B cell (primary cell): Measurements from ENCODE around the gene PHYHIPL. TPM values are rescaled to one million over a fixed set of nuclear protein-coding genes. Genes with fewer than 3 reads are reported as not detected.

Source experiments
- ATAC-seq: fragments of 200-7000 bp; cut with Tn5 transposase; one replicate; pipeline ENCODE4 v1.10.0; 2021; ENCODE audit warnings: low read depth, mild to moderate bottlenecking, moderate number of reproducible peaks, moderate library complexity
- CTCF ChIA-PET: fragments of 350-600 bp; sonication (Branson Sonifier 250); formaldehyde crosslinking; loops from one replicate; lab custom pipeline; 2021; ENCODE audit warnings: antibody characterized with exemption, inconsistent platforms; lab: Charles Lee
- POLR2A ChIA-PET: fragments of 350-600 bp; sonication (Branson Sonifier 250); formaldehyde crosslinking; loops from one replicate; lab custom pipeline; 2021; ENCODE audit warnings: antibody characterized with exemption; lab: Charles Lee
- DNase-seq: peaks from one replicate; pipeline ENCODE4 v3.0.0; 2013
- H2AFZ ChIP-seq: 2 replicates; pipeline ENCODE4 v1.6.1; 2012; ENCODE audit warnings: mild to moderate bottlenecking, low read depth, low read length; ENCODE audit not compliant: insufficient read depth, poor library complexity, severe bottlenecking
- H3K27ac ChIP-seq, 2 donors: 1 replicate in 1 of 2; 2 replicates in 1 of 2; pipeline ENCODE4 v1.5.1; 2012 to 2013; ENCODE audit warnings: low read length in 2 of 2, mild to moderate bottlenecking in 2 of 2, moderate library complexity in 1 of 2
- H3K27me3 ChIP-seq, 4 experiments: fragments of 200-600 bp in 1 of 4; sonication (generic) in 1 of 4; replicated peaks in 1 of 4; 1 replicate in 2 of 4; 2 replicates in 2 of 4; pipeline versions ENCODE4 v1.6.1 to v1.7.0; 2013 to 2016; ENCODE audit warnings: low read length in 3 of 4, mild to moderate bottlenecking in 2 of 4, mixed read lengths in 1 of 4, moderate library complexity in 1 of 4; ENCODE audit not compliant: insufficient read depth in 4 of 4, control insufficient read depth in 3 of 4; ENCODE audit errors: control extremely low read depth in 1 of 4
- H3K36me3 ChIP-seq, 2 experiments: replicated peaks in 1 of 2; 1 replicate in 1 of 2; 2 replicates in 1 of 2; pipeline versions ENCODE4 v1.6.1 to v1.7.1; 2013; ENCODE audit warnings: low read length in 1 of 2; ENCODE audit not compliant: insufficient read depth in 2 of 2, control insufficient read depth in 1 of 2; ENCODE audit errors: control extremely low read depth in 1 of 2, extremely low read depth in 1 of 2
- H3K4me1 ChIP-seq, 2 donors: fragments of 200-600 bp in 1 of 2; sonication (generic) in 1 of 2; 1 replicate in 1 of 2; 2 replicates in 1 of 2; pipeline versions ENCODE4 v1.5.1 to v1.6.1; 2013 to 2017; ENCODE audit warnings: low read length in 2 of 2; ENCODE audit not compliant: control insufficient read depth in 2 of 2, insufficient read depth in 2 of 2
- H3K4me2 ChIP-seq: replicated peaks from 2 replicates; pipeline ENCODE3; 2012; ENCODE audit warnings: mild to moderate bottlenecking, low read depth, low read length; ENCODE audit not compliant: poor library complexity, severe bottlenecking
- H3K4me3 ChIP-seq, 5 experiments: fragments of 200-600 bp in 1 of 5; sonication (generic) in 1 of 5; 1 replicate in 3 of 5; 2 replicates in 2 of 5; pipeline versions ENCODE4 v1.5.1 to v1.7.0; 2011 to 2016; ENCODE audit warnings: low read length in 4 of 5, mild to moderate bottlenecking in 4 of 5, low read depth in 2 of 5, control low read depth in 1 of 5, moderate library complexity in 1 of 5; ENCODE audit not compliant: insufficient read depth in 1 of 5; ENCODE audit errors: control extremely low read depth in 1 of 5, extremely low read depth in 1 of 5
- H3K79me2 ChIP-seq: fragments of 200-600 bp; sonication (generic); one replicate; pipeline ENCODE4 v1.6.0; 2016; ENCODE audit warnings: low read length; ENCODE audit not compliant: control insufficient read depth, insufficient read depth
- H3K9ac ChIP-seq: fragments of 200-600 bp; sonication (generic); 2 replicates; pipeline ENCODE4 v1.6.1; 2017; ENCODE audit warnings: mild to moderate bottlenecking, low read length, moderate library complexity
- H3K9me3 ChIP-seq, 3 donors: one replicate each; pipeline versions ENCODE4 v1.6.1 to v1.7.1; 2013; ENCODE audit warnings: low read length in 2 of 3; ENCODE audit not compliant: control insufficient read depth in 2 of 3, insufficient read depth in 1 of 3; ENCODE audit errors: control extremely low read depth in 1 of 3
- H4K20me1 ChIP-seq: 2 replicates; pipeline ENCODE4 v1.6.0; 2012; ENCODE audit warnings: mild to moderate bottlenecking, low read length; ENCODE audit not compliant: insufficient read depth, control insufficient read depth, poor library complexity, severe bottlenecking
- H3K27ac Mint-ChIP-seq: one replicate; pipeline ENCODE4 v1.8.0; 2021; ENCODE audit warnings: mixed read lengths
- H3K27me3 Mint-ChIP-seq: one replicate; pipeline ENCODE4 v1.8.0; 2021; ENCODE audit warnings: mixed read lengths
- H3K4me1 Mint-ChIP-seq: one replicate; pipeline ENCODE4 v1.8.0; 2021; ENCODE audit warnings: mixed read lengths
- H3K4me3 Mint-ChIP-seq: one replicate; pipeline ENCODE4 v1.8.0; 2021; ENCODE audit warnings: mixed read lengths
- H3K9me3 Mint-ChIP-seq: one replicate; pipeline ENCODE4 v1.8.0; 2022; ENCODE audit warnings: mixed read lengths; ENCODE audit not compliant: insufficient read depth
- CTCF ChIP-seq: fragments of 200-600 bp; IDR thresholded peaks from one replicate; pipeline ENCODE4 v1.8.0; 2022; ENCODE audit warnings: antibody characterized with exemption, mild to moderate bottlenecking
- EZH2 ChIP-seq: IDR thresholded peaks from 2 replicates; pipeline ENCODE4 v1.6.1; 2012; ENCODE audit warnings: borderline replicate concordance, low read depth, mild to moderate bottlenecking, moderate library complexity, low read length; ENCODE audit not compliant: insufficient read depth, poor library complexity, severe bottlenecking
- WGBS: methylation state at CpG from one replicate; pipeline ENCODE4 v1.1.5; 2013; ENCODE audit warnings: missing lambda C conversion rate; ENCODE audit not compliant: insufficient coverage; 5-methylcytosine and 5-hydroxymethylcytosine counted together
- intact Hi-C: fragments of 100-400 bp; cut with micrococcal nuclease; formaldehyde crosslinking; loops from one replicate; pipeline ENCODE4 v1.10.0; 2022
- polyA plus RNA-seq: library from polyadenylated mRNA; depleted of rRNA; stranded (reverse); fragments of >200 nt; gene quantifications from 2 replicates; pipeline ENCODE4 v1.2.3, GENCODE V29; 2012
- total RNA-seq, 2 donors: library from RNA; stranded (reverse); fragments of 120-200 nt in 1 of 2; gene quantifications; 1 replicate in 1 of 2; 2 replicates in 1 of 2; pipeline versions ENCODE4 v1.2.3 to v1.2.4, GENCODE V29; 2013 to 2022

The PHYHIPL gene
- total and polyA plus RNA-seq, 2 donors (not counting 1 experiment from before 2014, with no cell fraction given), result not detected

- no peak for TF ChIP-seq EZH2
- TF ChIP-seq CTCF, result no peak
- 100% methylated on average over 1 of the region's 5 CpGs for WGBS
- H3K4me3 ChIP-seq, result no peak overlapping the region
- H3K4me1 Mint-ChIP-seq, result no peaks in the 10 kb centered on the region
- H3K4me3 Mint-ChIP-seq, result no peak overlapping the region
- H3K4me1 ChIP-seq, result no peaks in the 10 kb centered on the region
- POLR2A ChIA-PET, result no interaction called here
- ATAC-seq, result no peak
- intact Hi-C loops, result no loop called here
- no peak overlapping the region for H3K9ac ChIP-seq
- no peak for DNase-seq
- CTCF ChIA-PET, result no interaction called here
- no peaks in the 10 kb centered on the region for H3K27me3 ChIP-seq
- no peak overlapping the region for H2AFZ ChIP-seq
- no peaks in the 10 kb centered on the region for H3K9me3 Mint-ChIP-seq
- H3K79me2 ChIP-seq, result no peaks in the 10 kb centered on the region
- no peaks in the 10 kb centered on the region for H4K20me1 ChIP-seq
- H3K36me3 ChIP-seq, result no peaks in the 10 kb centered on the region
- H3K27ac ChIP-seq, result no peak overlapping the region
- H3K27ac Mint-ChIP-seq, result no peak overlapping the region
- H3K27me3 Mint-ChIP-seq, result peaks cover 5% of the 10 kb centered on the region
- H3K9me3 ChIP-seq, result no peaks in the 10 kb centered on the region
- H3K4me2 ChIP-seq, result no peak overlapping the region
Observed at GRCh38 chr10:59265141-59265540, 88.7 kb downstream of the PHYHIPL start.

- ATAC-seq, result no peak
- POLR2A ChIA-PET, result no interaction called here
- Histone ChIP-seq H3K27me3 (no peaks in the 10 kb centered on the region), H3K9me3 (no peaks in the 10 kb centered on the region), H3K79me2 (no peaks in the 10 kb centered on the region), H3K4me1 (no peaks in the 10 kb centered on the region), H3K4me3 (no peak overlapping the region), H3K27ac (no peak overlapping the region), H3K9ac (no peak overlapping the region), H3K36me3 (no peaks in the 10 kb centered on the region), H2AFZ (no peak overlapping the region), H4K20me1 (no peaks in the 10 kb centered on the region), H3K4me2 (no peak overlapping the region)
- Mint-ChIP-seq H3K27me3 (peaks cover 5% of the 10 kb centered on the region), H3K27ac (no peak overlapping the region), H3K4me1 (no peaks in the 10 kb centered on the region), H3K9me3 (no peaks in the 10 kb centered on the region), H3K4me3 (no peak overlapping the region)
- no peak for TF ChIP-seq CTCF
- no peak for TF ChIP-seq EZH2
- intact Hi-C loops, result no loop called here
- CTCF ChIA-PET, result no interaction called here
- DNase-seq, result no peak
- WGBS, result 0% methylated on average over 2 of the region's 3 CpGs
Observed at GRCh38 chr10:59266321-59266720, 89.9 kb downstream of the PHYHIPL start.
